IMR-90 (cell line): ENCODE measurements around the gene RAPGEF2. TPM values are rescaled to one million over a fixed set of nuclear protein-coding genes. Genes with fewer than 3 reads are reported as not detected.

Experiments used
- ATAC-seq: fragments of 200-7000 bp; cut with Tn5 transposase; 2 replicates; pipeline ENCODE4 v1.9.1; 2020; ENCODE audit warnings: low read depth, mild to moderate bottlenecking, moderate library complexity
- BruUV-seq: library from RNA; stranded (reverse); fragments of 400-500 nt; replicated peaks from 2 replicates; lab custom pipeline; 2021; lab: Mats Ljungman, UMichigan
- CTCF ChIA-PET: fragments of 300-600 bp; formaldehyde crosslinking; extraction: SDS; loops from one replicate; lab custom pipeline; 2021; ENCODE audit warnings: antibody characterized with exemption; lab: Yijun Ruan, JAX
- POLR2A ChIA-PET: fragments of 300-600 bp; sonication (Branson Sonifier 250); formaldehyde crosslinking; loops from one replicate; lab custom pipeline; 2022; ENCODE audit warnings: antibody characterized with exemption; ENCODE audit not compliant: unreplicated experiment; lab: Charles Lee
- DNase-seq: peaks from one replicate; pipeline ENCODE4 v3.0.0; 2013
- H2AFZ ChIP-seq: replicated peaks from 2 replicates; pipeline ENCODE3; 2013; ENCODE audit warnings: low read length, mild to moderate bottlenecking; ENCODE audit not compliant: poor library complexity
- H2AK5ac ChIP-seq: 2 replicates; pipeline ENCODE4 v1.6.1; 2013; ENCODE audit warnings: low read depth, low read length, inconsistent platforms
- H2AK9ac ChIP-seq: replicated peaks from 2 replicates; pipeline ENCODE3; 2013; ENCODE audit warnings: mild to moderate bottlenecking, low read depth, low read length, moderate library complexity; ENCODE audit not compliant: poor library complexity
- H2BK120ac ChIP-seq: 2 replicates; pipeline ENCODE4 v1.6.1; 2013; ENCODE audit warnings: low read depth, low read length, inconsistent platforms
- H2BK15ac ChIP-seq: 3 replicates; pipeline ENCODE4 v1.6.1; 2013; ENCODE audit warnings: low read depth, low read length, inconsistent platforms
- H2BK20ac ChIP-seq: 2 replicates; pipeline ENCODE4 v1.6.1; 2013; ENCODE audit warnings: low read depth, mild to moderate bottlenecking, inconsistent platforms, low read length, moderate library complexity
- H2BK5ac ChIP-seq: 2 replicates; pipeline ENCODE4 v1.6.1; 2013; ENCODE audit warnings: mild to moderate bottlenecking, low read depth, low read length, inconsistent platforms; ENCODE audit not compliant: poor library complexity, severe bottlenecking
- H3K14ac ChIP-seq: replicated peaks from 2 replicates; pipeline ENCODE4 v1.6.1; 2013; ENCODE audit warnings: low read depth, low read length, inconsistent platforms
- H3K18ac ChIP-seq: 2 replicates; pipeline ENCODE4 v1.6.1; 2013; ENCODE audit warnings: low read depth, low read length, control low read depth
- H3K23ac ChIP-seq: 2 replicates; pipeline ENCODE4 v1.6.1; 2013; ENCODE audit warnings: low read depth, low read length, inconsistent platforms
- H3K27ac ChIP-seq: 2 replicates; pipeline ENCODE4 v1.5.1; 2013; ENCODE audit warnings: mild to moderate bottlenecking, control low read depth, low read length; ENCODE audit not compliant: insufficient read depth
- H3K27me3 ChIP-seq: 2 replicates; pipeline ENCODE4 v1.6.1; 2013; ENCODE audit warnings: low read length; ENCODE audit not compliant: control insufficient read depth, insufficient read depth
- H3K36me3 ChIP-seq: 2 replicates; pipeline ENCODE4 v1.6.1; 2013; ENCODE audit warnings: low read length, mixed read lengths; ENCODE audit not compliant: control insufficient read depth, insufficient read depth
- H3K4ac ChIP-seq: 2 replicates; pipeline ENCODE4 v1.6.1; 2013; ENCODE audit warnings: low read depth, low read length, inconsistent platforms
- H3K4me1 ChIP-seq: 2 replicates; pipeline ENCODE4 v1.6.1; 2013; ENCODE audit warnings: low read length, mixed read lengths; ENCODE audit not compliant: control insufficient read depth, insufficient read depth
- H3K4me2 ChIP-seq: 2 replicates; pipeline ENCODE4 v1.6.1; 2013; ENCODE audit warnings: low read depth, mild to moderate bottlenecking, control low read depth, low read length, moderate library complexity
- H3K4me3 ChIP-seq: 2 replicates; pipeline ENCODE4 v1.5.1; 2013; ENCODE audit warnings: low read depth, mild to moderate bottlenecking, control low read depth, low read length, moderate library complexity; ENCODE audit not compliant: insufficient read depth
- H3K56ac ChIP-seq: 2 replicates; pipeline ENCODE4 v1.6.1; 2013; ENCODE audit warnings: low read length, inconsistent platforms; ENCODE audit not compliant: insufficient read depth; ENCODE audit errors: extremely low read depth
- H3K79me1 ChIP-seq, 2 experiments: 2 replicates each; pipeline ENCODE4 v1.6.1; 2013; ENCODE audit warnings: low read length in 2 of 2, inconsistent platforms in 1 of 2, low read depth in 1 of 2
- H3K9ac ChIP-seq: 2 replicates; pipeline ENCODE4 v1.6.1; 2013; ENCODE audit warnings: low read depth, low read length, control low read depth
- H3K9me1 ChIP-seq: 2 replicates; pipeline ENCODE4 v1.6.1; 2013; ENCODE audit warnings: low read length, inconsistent platforms; ENCODE audit not compliant: insufficient read depth
- H3K9me3 ChIP-seq: 2 replicates; pipeline ENCODE4 v1.6.1; 2013; ENCODE audit warnings: low read length; ENCODE audit not compliant: control insufficient read depth, insufficient read depth
- H4K20me1 ChIP-seq: 2 replicates; pipeline ENCODE4 v1.6.1; 2013; ENCODE audit warnings: low read length, inconsistent platforms; ENCODE audit not compliant: insufficient read depth
- H4K5ac ChIP-seq: 2 replicates; pipeline ENCODE4 v1.6.1; 2013; ENCODE audit warnings: mild to moderate bottlenecking, low read depth, low read length, control low read depth
- H4K8ac ChIP-seq, 2 experiments: 2 replicates each; pipeline ENCODE4 v1.6.1; 2013; ENCODE audit warnings: low read depth in 2 of 2, low read length in 2 of 2, control low read depth in 1 of 2, inconsistent platforms in 1 of 2
- H4K91ac ChIP-seq: 2 replicates; pipeline ENCODE4 v1.6.1; 2013; ENCODE audit warnings: low read depth, low read length, inconsistent platforms; ENCODE audit not compliant: insufficient read depth
- CEBPB ChIP-seq: IDR thresholded peaks from 2 replicates; pipeline ENCODE4 v1.6.1; 2012; ENCODE audit warnings: low read depth, low read length, improper control_type of control experiment
- WGBS, 2 experiments: methylation state at CpG; one replicate each; pipeline versions ENCODE4 v1.1.5 to v1.1.7; 2013; ENCODE audit warnings: missing lambda C conversion rate in 2 of 2; ENCODE audit not compliant: insufficient read length in 1 of 2; ENCODE audit errors: extremely low coverage in 2 of 2; 5-methylcytosine and 5-hydroxymethylcytosine counted together
- dilution Hi-C: fragments of 300-500 bp; cut with HindIII; formaldehyde crosslinking; loops from one replicate; pipeline ENCODE4 v1.14.3; 2018; ENCODE audit warnings: low sequenced_read_pairs; ENCODE audit not compliant: unreplicated experiment
- in situ Hi-C: fragments of 300-500 bp; cut with MboI; formaldehyde crosslinking; loops from 3 replicates; pipeline ENCODE4 v1.14.3; 2019; ENCODE audit warnings: low sequenced_read_pairs, inconsistent platforms, mixed read lengths
- intact Hi-C: fragments of 100-400 bp; cut with micrococcal nuclease; formaldehyde crosslinking; loops from 2 replicates; pipeline ENCODE4 v1.10.0; 2022
- polyA plus RNA-seq, 3 experiments: library from polyadenylated mRNA; depleted of rRNA; stranded (reverse); fragments of >200 nt; gene quantifications; 2 replicates each; pipeline ENCODE4 v1.2.3, GENCODE V29; 2012; ENCODE audit warnings: low replicate concordance in 1 of 3
- total RNA-seq: library from RNA; depleted of rRNA; stranded (reverse); fragments of >200 nt; gene quantifications from 2 replicates; pipeline ENCODE4 v1.2.3, GENCODE V29; 2012

Gene RAPGEF2
- total and polyA plus RNA-seq, 2 of the 4 experiments (the other 2 are of a cell fraction), result 27.6 to 109 TPM

DNA sequence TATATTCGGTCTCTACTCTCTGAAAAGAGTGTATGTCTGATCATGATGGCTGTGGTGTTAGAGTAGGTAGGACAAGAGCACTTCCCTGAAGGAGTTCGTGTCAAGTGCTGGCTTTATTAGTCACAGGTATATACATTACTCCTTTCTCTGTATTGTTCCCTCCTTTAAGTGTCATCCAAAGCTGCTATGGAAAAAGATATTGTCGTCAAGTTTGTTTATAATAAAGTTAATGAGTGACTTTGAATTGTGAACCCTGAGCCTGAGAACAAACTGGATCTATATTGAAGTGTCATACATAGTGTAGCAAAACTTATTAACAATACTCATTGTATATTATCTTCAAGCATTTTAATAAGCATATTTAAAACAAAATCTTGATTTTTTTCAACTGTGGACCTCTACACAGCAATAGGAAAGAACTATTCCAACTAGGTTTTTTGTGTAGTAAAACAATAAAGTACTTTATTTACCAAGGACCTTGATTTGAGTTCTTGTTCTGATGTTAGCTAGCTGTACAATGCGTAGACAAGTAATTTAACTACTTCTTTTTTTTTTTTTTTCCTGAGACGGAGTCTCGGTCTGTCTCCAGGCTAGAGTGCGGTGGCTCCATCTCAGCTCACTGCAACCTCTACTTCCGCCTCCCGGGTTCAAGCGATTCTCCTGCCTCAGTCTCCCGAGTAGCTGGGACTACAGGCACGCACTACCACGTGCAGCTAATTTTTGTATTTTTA is 177.7 kb downstream of the RAPGEF2 start:
- H2AFZ ChIP-seq, result no peak overlapping the region
- H3K79me1 ChIP-seq, result peaks cover 15 to 46% of the 10 kb centered on the region in 2 experiments
- no peak overlapping the region for H2AK5ac ChIP-seq
- no peaks in the 10 kb centered on the region for H4K20me1 ChIP-seq
- H3K9me3 ChIP-seq, result no peaks in the 10 kb centered on the region
- H3K4ac ChIP-seq, result no peak overlapping the region
- H3K4me3 ChIP-seq, result no peak overlapping the region
- in situ Hi-C loops, result no loop called here
- dilution Hi-C loops, result no loop called here
- no peak overlapping the region for H2AK9ac ChIP-seq
- no peak overlapping the region for H2BK15ac ChIP-seq
- 0 out of 2 replicates have a peak, but pooled peaks cover 3% of the 10 kb centered on the region for H3K9me1 ChIP-seq
- peaks cover 7% of the 10 kb centered on the region for H3K4me1 ChIP-seq
- H3K23ac ChIP-seq, result no peak overlapping the region
- BruUV-seq, result no TSS peak
- H3K27me3 ChIP-seq, result no peaks in the 10 kb centered on the region
- WGBS, 2 experiments, result 100% methylated on average over 1 of the region's 13 CpGs; no CpG with 5 or more reads in 1 of the 2 experiments
- H2BK5ac ChIP-seq, result no peak overlapping the region
- H2BK20ac ChIP-seq, result no peak overlapping the region
- TF ChIP-seq CEBPB, result no peak
- ChIA-PET CTCF (no interaction called here), POLR2A (interaction anchor here (0.6 kb wide), 1 partner anchor 56 kb away, joined by 3 read pairs; no protein-coding TSS in a partner anchor)
- H3K27ac ChIP-seq, result no peak overlapping the region
- H4K5ac ChIP-seq, result no peak overlapping the region
- ATAC-seq, result no peak
- no peak overlapping the region for H2BK120ac ChIP-seq
- no peak overlapping the region for H3K9ac ChIP-seq
- intact Hi-C loops, result no loop called here
- DNase-seq, result no peak
- H4K8ac ChIP-seq, result no peak overlapping the region
- H3K4me2 ChIP-seq, result no peak overlapping the region
- H3K56ac ChIP-seq, result no peak overlapping the region
- H4K91ac ChIP-seq, result 0 out of 2 replicates have a peak overlapping the region, but pooled peaks have one; percentile 8
- H3K36me3 ChIP-seq, result no peaks in the 10 kb centered on the region; the same call in 1 of the 2 replicates
- H3K14ac ChIP-seq, result no peak overlapping the region
- H3K18ac ChIP-seq, result peak overlapping the region; percentile 42; the same call in 1 of the 2 replicates
